Vagina (tissue), 2 donors: Measurements from ENCODE around the gene ZNF205. TPM values are rescaled to one million over a fixed set of nuclear protein-coding genes. Genes with fewer than 3 reads are reported as not detected.

Experiments used
- DNase-seq, 2 donors: peaks; one replicate each; pipeline ENCODE4 v3.0.0-alpha.2; 2017; ENCODE audit errors: extremely low spot score in 2 of 2
- H3K27ac ChIP-seq: fragments of 200-600 bp; sonication (generic); one replicate; pipeline ENCODE4 v1.5.1; 2019
- H3K27me3 ChIP-seq: fragments of 200-600 bp; sonication (generic); one replicate; pipeline ENCODE4 v1.5.1; 2019
- H3K36me3 ChIP-seq, 2 donors: fragments of 200-600 bp; sonication (generic); one replicate each; pipeline ENCODE4 v1.5.1; 2017 to 2019
- H3K4me1 ChIP-seq: fragments of 200-600 bp; sonication (generic); one replicate; pipeline ENCODE4 v1.5.1; 2019
- H3K4me3 ChIP-seq, 2 donors: fragments of 200-600 bp; sonication (generic); 1 replicate in 1 of 2; 2 replicates in 1 of 2; pipeline ENCODE4 v1.5.1; 2016 to 2019
- H3K9me3 ChIP-seq: fragments of 200-600 bp; sonication (generic); one replicate; pipeline ENCODE4 v1.5.1; 2019
- CTCF ChIP-seq, 3 experiments: fragments of 450-650 bp in 2 of 3; fragments of 200-600 bp in 1 of 3; sonication (generic) in 1 of 3; IDR thresholded peaks; one replicate each; pipeline ENCODE4 v1.5.1; 2017 to 2019; ENCODE audit warnings: antibody characterized with exemption in 3 of 3, mild to moderate bottlenecking in 2 of 3, moderate library complexity in 2 of 3
- POLR2A ChIP-seq, 2 donors: fragments of 450-650 bp; IDR thresholded peaks; one replicate each; pipeline ENCODE4 v1.6.1; 2017; ENCODE audit warnings: antibody characterized with exemption in 2 of 2, mild to moderate bottlenecking in 2 of 2, moderate library complexity in 2 of 2
- POLR2AphosphoS5 ChIP-seq, 2 donors: sonication (generic); formaldehyde crosslinking; IDR thresholded peaks; one replicate each; pipeline ENCODE4 v1.9.0; 2017; ENCODE audit warnings: antibody characterized with exemption in 2 of 2, mild to moderate bottlenecking in 2 of 2, low read depth in 1 of 2; ENCODE audit not compliant: insufficient read depth in 1 of 2
- intact Hi-C: fragments of 100-400 bp; cut with DNase I; formaldehyde crosslinking; loops from one replicate; pipeline ENCODE4 v1.15.1; 2023
- total RNA-seq: library from RNA; depleted of rRNA; stranded (reverse); fragments of >200 nt; gene quantifications from one replicate; pipeline ENCODE4 v1.2.3, GENCODE V29; 2016

The ZNF205 gene
- total RNA-seq, 1 donor from 2014 or later, result 14.2 TPM

GRCh38 chr16:3140603-3141427 is 28.4 kb downstream of the ZNF205 start:
- Histone ChIP-seq H3K36me3 (peaks cover 0 to 13% of the 10 kb centered on the region in 2 donors), H3K4me3 (no peak overlapping the region), H3K27ac (no peak overlapping the region), H3K9me3 (no peaks in the 10 kb centered on the region), H3K4me1 (peaks cover 7% of the 10 kb centered on the region), H3K27me3 (no peaks in the 10 kb centered on the region)
- TF ChIP-seq POLR2A (IDR thresholded peaks at IDR 0.05) (no peak), CTCF (IDR thresholded peaks at IDR 0.05) (no peak), POLR2AphosphoS5 (IDR thresholded peaks at IDR 0.05; ENCODE audit: insufficient read depth in 1 of 2, low read depth in 1 of 2) (no peak)
- no peak for DNase-seq
- intact Hi-C loops, result no loop called here

DNA sequence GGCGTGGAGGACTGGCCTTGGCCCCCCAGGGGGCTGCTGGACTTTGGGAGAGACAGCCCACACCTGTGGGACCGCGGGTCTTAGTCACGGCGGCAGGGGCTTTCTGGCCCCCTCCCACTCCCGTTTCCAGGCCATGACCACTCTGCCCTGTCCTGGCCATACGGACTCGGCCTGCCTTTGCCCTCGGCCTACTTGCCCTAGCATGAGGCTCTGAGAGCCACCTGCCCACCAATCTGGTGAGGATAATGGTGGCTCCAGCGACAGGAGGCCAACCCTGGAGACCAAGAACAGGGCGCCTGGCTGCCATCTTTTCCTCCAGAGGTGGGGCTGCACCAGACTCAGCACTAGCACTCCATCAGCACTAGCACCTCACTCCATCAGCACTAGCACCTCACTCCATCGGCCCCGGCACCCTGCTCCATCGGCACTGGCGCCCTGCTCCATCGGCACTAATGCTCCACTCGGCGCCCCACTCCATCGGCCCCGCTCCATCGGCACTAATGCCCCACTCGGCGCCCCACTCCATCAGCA is 29.5 kb downstream of the ZNF205 start:
- Histone ChIP-seq H3K27ac (no peak overlapping the region), H3K4me3 (no peak overlapping the region), H3K4me1 (no peaks in the 10 kb centered on the region), H3K27me3 (no peaks in the 10 kb centered on the region), H3K9me3 (no peaks in the 10 kb centered on the region), H3K36me3 (peaks cover 0 to 13% of the 10 kb centered on the region in 2 donors)
- intact Hi-C loops, result no loop called here
- TF ChIP-seq POLR2AphosphoS5 (IDR thresholded peaks at IDR 0.05; ENCODE audit: insufficient read depth in 1 of 2, low read depth in 1 of 2) (no peak), POLR2A (IDR thresholded peaks at IDR 0.05) (no peak), CTCF (IDR thresholded peaks at IDR 0.05) (no peak)
- DNase-seq, result no peak

DNA sequence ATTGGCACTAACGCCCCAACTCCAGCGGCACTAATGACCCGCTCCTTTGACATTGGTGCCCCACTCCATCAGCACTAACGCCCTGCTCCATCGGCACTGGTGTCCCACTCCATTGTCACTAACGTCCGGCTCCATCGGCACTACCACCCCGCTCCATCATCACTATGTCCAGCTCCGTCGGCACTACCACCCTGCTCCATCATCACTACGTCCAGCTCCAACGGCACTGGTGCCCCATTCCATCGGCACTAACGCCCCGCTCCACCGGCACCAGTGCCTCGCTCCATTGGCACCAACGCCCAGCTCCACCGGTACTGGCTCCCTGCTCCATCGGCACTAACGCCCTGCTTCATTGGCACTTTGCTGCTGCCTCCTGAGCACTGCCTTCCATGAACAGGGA is 29.9 kb downstream of the ZNF205 start:
- no peaks in the 10 kb centered on the region for H3K9me3 ChIP-seq
- H3K36me3 ChIP-seq, result peaks cover 0 to 13% of the 10 kb centered on the region in 2 donors
- no peaks in the 10 kb centered on the region for H3K4me1 ChIP-seq
- no peak overlapping the region for H3K27ac ChIP-seq
- H3K4me3 ChIP-seq, result no peak overlapping the region
- intact Hi-C loops, result no loop called here
- no peaks in the 10 kb centered on the region for H3K27me3 ChIP-seq
- TF ChIP-seq CTCF (IDR thresholded peaks at IDR 0.05), result no peak
- TF ChIP-seq POLR2A (IDR thresholded peaks at IDR 0.05), result no peak
- DNase-seq, result no peak

- TF ChIP-seq CTCF (IDR thresholded peaks at IDR 0.05) (no peak), POLR2A (IDR thresholded peaks at IDR 0.05) (no peak), POLR2AphosphoS5 (IDR thresholded peaks at IDR 0.05; ENCODE audit: insufficient read depth in 1 of 2, low read depth in 1 of 2) (no peak)
- Histone ChIP-seq H3K27ac (no peak overlapping the region), H3K36me3 (peaks cover 0 to 13% of the 10 kb centered on the region in 2 donors), H3K4me3 (no peak overlapping the region), H3K4me1 (no peaks in the 10 kb centered on the region), H3K9me3 (no peaks in the 10 kb centered on the region), H3K27me3 (no peaks in the 10 kb centered on the region)
- intact Hi-C loops, result no loop called here
- DNase-seq, result no peak
Measured at GRCh38 chr16:3142770-3143169, 30.4 kb downstream of the ZNF205 start.

DNA sequence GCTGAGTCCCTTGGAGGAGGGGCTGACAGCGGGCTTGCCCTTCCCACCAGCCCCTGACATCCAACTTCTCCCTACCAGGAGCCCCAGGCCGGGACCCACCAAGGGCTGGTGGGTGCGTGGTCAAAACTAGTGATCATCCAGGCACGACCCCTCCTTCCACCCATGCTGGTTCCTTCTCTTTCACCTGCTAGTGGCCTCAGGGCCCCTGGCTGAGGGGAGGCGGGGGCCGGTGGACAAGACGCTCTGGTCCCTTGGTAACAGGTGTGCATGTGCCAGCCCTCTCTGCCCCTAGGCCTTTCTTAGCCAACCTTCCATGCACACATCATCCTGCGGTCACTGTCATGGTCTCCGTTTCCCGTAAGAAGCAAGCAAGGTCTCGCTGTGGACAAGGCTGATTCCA is 30.8 kb downstream of the ZNF205 start:
- Histone ChIP-seq H3K27ac (no peak overlapping the region), H3K9me3 (no peaks in the 10 kb centered on the region), H3K27me3 (no peaks in the 10 kb centered on the region), H3K36me3 (peaks cover 0 to 13% of the 10 kb centered on the region in 2 donors), H3K4me1 (no peaks in the 10 kb centered on the region), H3K4me3 (no peak overlapping the region)
- DNase-seq, result no peak
- TF ChIP-seq CTCF (IDR thresholded peaks at IDR 0.05), result no peak
- no peak for TF ChIP-seq POLR2A (IDR thresholded peaks at IDR 0.05)
- no peak for TF ChIP-seq POLR2AphosphoS5 (IDR thresholded peaks at IDR 0.05; ENCODE audit: insufficient read depth in 1 of 2, low read depth in 1 of 2)
- intact Hi-C loops, result no loop called here
